Activated CD4-positive, alpha-beta T cell treated with anti-CD3 and anti-CD28 coated beads for 1 hour (primary cell): ENCODE data around the gene AKNAD1.

Experiments
- DNase-seq: peaks from one replicate; pipeline ENCODE4 v3.0.0-alpha.2; 2020

AKNAD1 gene

DNA sequence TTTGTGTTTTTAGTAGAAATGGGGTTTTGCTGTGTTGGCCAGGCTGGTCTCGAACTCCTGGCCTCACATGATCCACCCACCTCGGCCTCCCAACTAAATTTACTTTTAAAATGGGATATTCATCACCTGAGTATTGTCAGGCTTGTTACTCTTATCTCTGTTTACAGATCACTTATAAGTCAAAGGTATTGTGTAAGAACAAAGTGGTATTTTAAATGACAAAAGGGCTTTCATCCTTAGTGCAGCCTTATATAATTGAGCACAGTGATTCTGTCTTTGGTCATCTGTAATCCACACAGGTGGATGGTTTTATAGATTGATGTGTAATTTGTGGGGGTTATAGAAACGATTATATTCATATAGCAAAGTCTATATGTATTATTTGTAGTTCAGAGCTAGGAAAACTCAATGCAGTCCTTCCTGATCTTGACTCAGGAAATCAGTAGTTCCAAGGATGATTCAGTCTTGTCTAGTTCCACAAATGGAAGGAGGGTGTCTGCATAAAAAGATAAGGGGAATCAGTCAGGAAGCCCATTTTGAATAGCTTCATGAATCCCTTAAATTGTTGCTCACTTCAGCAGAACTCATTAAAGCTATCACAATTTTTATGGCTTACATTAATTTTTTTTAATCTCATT is 75.8 kb downstream of the AKNAD1 start:
- no peak for DNase-seq

DNA sequence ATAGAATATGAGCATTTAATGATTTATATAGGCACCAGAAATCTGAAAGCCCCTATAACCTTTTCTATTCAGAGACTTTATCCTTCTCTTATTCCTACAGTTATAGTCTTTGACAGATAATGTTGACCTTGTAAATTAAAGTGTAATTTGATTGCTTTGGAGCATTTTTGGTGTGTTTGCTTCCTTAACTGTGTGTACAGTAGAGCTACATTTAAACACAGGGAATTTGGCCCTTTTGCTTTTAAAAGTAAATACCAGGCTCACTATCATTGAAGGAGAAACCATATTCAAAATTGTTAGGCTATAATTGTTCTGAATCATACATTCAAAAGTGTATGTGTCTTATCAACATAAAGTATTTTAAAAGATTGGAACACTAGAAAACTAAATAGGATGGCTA is 77.4 kb downstream of the AKNAD1 start:
- DNase-seq = no peak

DNA sequence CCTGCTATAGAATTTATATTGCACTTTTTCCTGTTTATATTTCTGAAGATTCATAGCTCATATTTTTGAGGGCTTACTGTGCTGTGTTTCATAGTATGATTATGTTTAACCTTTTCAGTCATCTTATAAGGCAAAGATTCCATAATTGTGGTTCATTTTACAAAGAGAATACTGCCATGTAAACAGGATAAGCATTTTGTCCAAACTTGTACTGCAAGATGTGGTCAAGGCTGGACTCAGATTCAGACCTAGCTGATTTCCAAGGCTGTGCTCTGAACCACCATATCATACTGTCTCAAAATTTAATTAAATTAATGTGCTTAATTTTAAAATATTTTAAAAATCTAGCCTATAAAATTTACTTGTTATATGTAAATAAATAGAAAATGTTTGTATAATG is 79.1 kb downstream of the AKNAD1 start:
- no peak for DNase-seq

DNA sequence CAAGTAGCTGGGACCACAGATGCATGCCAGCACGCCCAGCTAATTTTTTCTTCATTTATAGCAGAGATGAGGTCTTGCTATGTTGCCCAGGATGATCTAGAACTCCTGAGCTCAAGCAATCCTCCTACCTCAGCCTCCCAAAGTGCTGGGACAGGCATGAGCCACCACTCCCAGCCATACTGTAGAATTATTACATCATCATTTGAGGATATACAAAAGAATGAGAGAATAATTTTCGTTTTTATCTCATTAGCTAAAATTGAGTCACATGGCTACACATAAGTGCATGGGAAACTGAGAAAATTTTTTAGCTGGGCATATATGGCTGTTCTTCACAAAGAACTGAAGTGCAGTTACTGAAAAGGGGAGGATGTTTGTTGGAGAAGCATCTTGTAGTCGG is 89.2 kb downstream of the AKNAD1 start:
- no peak for DNase-seq

DNA sequence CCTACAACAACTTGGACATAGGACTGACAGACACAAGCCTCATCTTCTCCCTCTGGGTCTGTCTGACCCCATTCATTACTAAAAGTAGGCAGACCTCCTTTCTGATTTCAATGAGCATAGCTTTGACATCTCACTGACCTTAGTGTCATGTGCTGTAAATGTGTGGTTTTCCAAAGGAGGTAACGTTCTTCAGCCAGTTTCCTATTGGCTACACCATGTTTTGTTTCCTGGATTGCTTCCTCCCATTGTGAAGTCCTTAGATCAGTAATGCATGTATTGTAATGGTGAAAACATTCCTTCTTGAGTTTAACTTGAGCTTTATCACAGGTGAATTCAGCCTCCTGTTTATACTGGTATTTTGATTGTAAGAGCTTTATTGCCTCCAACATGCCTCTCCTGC is 89.8 kb downstream of the AKNAD1 start:
- no peak for DNase-seq
